Loucy (cell line): Measurements from ENCODE around the gene PDGFRA.

ENCODE experiments used
- CTCF ChIP-seq: fragments of 200-600 bp; sonication (generic); conservative IDR thresholded peaks from 2 replicates; pipeline ENCODE4 v1.5.1; 2014; ENCODE audit warnings: mild to moderate bottlenecking, antibody characterized with exemption, low read length
- EZH2phosphoT487 ChIP-seq: fragments of 200-600 bp; IDR thresholded peaks from 2 replicates; pipeline ENCODE4 v1.6.1; 2018; ENCODE audit warnings: antibody characterized with exemption, mild to moderate bottlenecking, moderate library complexity, borderline replicate concordance

- TF ChIP-seq CTCF (no peak), EZH2phosphoT487 (no peak)
Observed at GRCh38 chr4:54296548-54297203, 67.6 kb downstream of the PDGFRA start.
